MM.1S (cell line): ENCODE data around the gene ZNF581.

Source experiments
- DNase-seq: peaks from one replicate; pipeline ENCODE4 v3.0.0-alpha.2; 2015
- H2AFZ ChIP-seq: fragments of 300-600 bp; sonication (generic); 2 replicates; pipeline ENCODE4 v1.6.0; 2016; ENCODE audit warnings: antibody characterized with exemption, low read length
- H3F3A ChIP-seq: fragments of 300-600 bp; sonication (generic); 2 replicates; pipeline ENCODE4 v1.6.1; 2016; ENCODE audit warnings: mild to moderate bottlenecking, antibody characterized with exemption, low read length, moderate library complexity, mixed read lengths; ENCODE audit not compliant: insufficient read depth
- H3K27ac ChIP-seq: fragments of 300-600 bp; sonication (generic); 2 replicates; pipeline ENCODE4 v1.5.1; 2016; ENCODE audit warnings: mild to moderate bottlenecking, low read length
- H3K27me3 ChIP-seq: fragments of 300-600 bp; sonication (generic); replicated peaks from 2 replicates; pipeline ENCODE4 v1.6.0; 2016; ENCODE audit warnings: low read length; ENCODE audit not compliant: insufficient read depth
- H3K36me3 ChIP-seq: fragments of 300-600 bp; sonication (generic); replicated peaks from 2 replicates; pipeline ENCODE4 v1.6.1; 2016; ENCODE audit warnings: mild to moderate bottlenecking, low read length, mixed read lengths; ENCODE audit not compliant: insufficient read depth
- H3K4me1 ChIP-seq: fragments of 300-600 bp; sonication (generic); 2 replicates; pipeline ENCODE4 v1.6.1; 2016; ENCODE audit warnings: low read length, mixed read lengths
- H3K4me2 ChIP-seq: fragments of 300-600 bp; sonication (generic); 2 replicates; pipeline ENCODE4 v1.6.0; 2016; ENCODE audit warnings: low read depth, low read length
- H3K4me3 ChIP-seq: fragments of 300-600 bp; sonication (generic); 2 replicates; pipeline ENCODE4 v1.5.1; 2016; ENCODE audit warnings: low read length, mixed read lengths
- H3K79me2 ChIP-seq: fragments of 300-600 bp; sonication (generic); 2 replicates; pipeline ENCODE4 v1.6.1; 2016; ENCODE audit warnings: mixed run types, low read length, mixed read lengths
- H3K9ac ChIP-seq: fragments of 300-600 bp; sonication (generic); 2 replicates; pipeline ENCODE4 v1.6.1; 2016; ENCODE audit warnings: low read length, mixed read lengths
- H3K9me2 ChIP-seq: fragments of 300-600 bp; sonication (generic); replicated peaks from 2 replicates; pipeline ENCODE4 v1.6.1; 2016; ENCODE audit warnings: mild to moderate bottlenecking, low read length, mixed read lengths; ENCODE audit not compliant: insufficient read depth
- H3K9me3 ChIP-seq: fragments of 300-600 bp; sonication (generic); replicated peaks from 2 replicates; pipeline ENCODE4 v1.6.1; 2016; ENCODE audit warnings: mild to moderate bottlenecking, low read length, mixed read lengths; ENCODE audit not compliant: insufficient read depth
- H4K20me1 ChIP-seq: fragments of 300-600 bp; sonication (generic); 2 replicates; pipeline ENCODE4 v1.6.1; 2016; ENCODE audit warnings: mild to moderate bottlenecking, low read length, moderate library complexity, mixed read lengths; ENCODE audit not compliant: insufficient read depth
- CTCF ChIP-seq: fragments of 300-600 bp; sonication (generic); IDR thresholded peaks from 2 replicates; pipeline ENCODE4 v1.5.1; 2016; ENCODE audit warnings: antibody characterized with exemption, low read length, mixed read lengths
- EZH2 ChIP-seq: fragments of 300-600 bp; sonication (generic); optimal IDR thresholded peaks from 2 replicates; pipeline ENCODE3; 2017; ENCODE audit warnings: low read depth, mild to moderate bottlenecking, antibody characterized with exemption, low read length, mixed read lengths
- EZH2phosphoT487 ChIP-seq: fragments of 300-600 bp; sonication (generic); IDR thresholded peaks from 2 replicates; pipeline ENCODE4 v1.6.1; 2018; ENCODE audit warnings: antibody characterized with exemption, low read length

Gene ZNF581

GRCh38 chr19:55660991-55661390 is 17.5 kb downstream of the ZNF581 start:
- no peaks in the 10 kb centered on the region for H3K9me3 ChIP-seq
- H3K79me2 ChIP-seq = peaks cover 99% of the 10 kb centered on the region
- H3K27ac ChIP-seq = no peak overlapping the region
- TF ChIP-seq EZH2phosphoT487 = no peak
- no peak for TF ChIP-seq EZH2
- TF ChIP-seq CTCF = no peak
- H3K4me2 ChIP-seq = no peak overlapping the region
- H3K27me3 ChIP-seq = no peaks in the 10 kb centered on the region
- no peak for DNase-seq
- H3K4me1 ChIP-seq = peaks cover 20% of the 10 kb centered on the region; the same call in 1 of the 2 replicates
- no peaks in the 10 kb centered on the region for H3K9me2 ChIP-seq
- peaks cover 48% of the 10 kb centered on the region for H4K20me1 ChIP-seq
- H3K4me3 ChIP-seq = no peak overlapping the region
- H3K9ac ChIP-seq = no peak overlapping the region
- 0 out of 2 replicates have a peak, but pooled peaks cover 4% of the 10 kb centered on the region for H3F3A ChIP-seq
- H3K36me3 ChIP-seq = peaks cover 14% of the 10 kb centered on the region
- no peak overlapping the region for H2AFZ ChIP-seq

DNA sequence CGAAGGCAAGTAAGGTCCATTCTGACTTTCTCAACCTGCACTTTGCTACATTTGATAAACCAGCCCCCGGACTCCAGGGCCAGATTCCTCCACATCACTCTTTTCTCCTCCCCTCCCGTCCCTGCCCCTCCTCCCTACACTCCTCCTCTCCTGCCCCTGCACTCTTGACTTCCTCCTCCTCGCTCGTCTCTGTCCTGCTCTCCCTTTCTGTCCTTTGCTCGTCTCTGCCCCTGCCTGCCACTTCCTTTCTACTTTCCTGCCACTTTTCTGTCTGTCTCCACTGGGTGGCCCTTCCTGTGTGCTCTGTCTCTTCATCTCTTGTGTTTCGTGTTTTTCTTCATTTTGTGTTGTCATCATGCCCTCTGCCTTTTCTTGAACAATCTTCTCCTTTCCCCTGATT is 18.4 kb downstream of the ZNF581 start:
- DNase-seq = no peak
- no peak overlapping the region for H3K4me3 ChIP-seq
- no peaks in the 10 kb centered on the region for H3F3A ChIP-seq
- H3K27me3 ChIP-seq = no peaks in the 10 kb centered on the region
- H4K20me1 ChIP-seq = peaks cover 44% of the 10 kb centered on the region
- peaks cover 99% of the 10 kb centered on the region for H3K79me2 ChIP-seq
- H3K4me1 ChIP-seq = peaks cover 12% of the 10 kb centered on the region; the same call in 1 of the 2 replicates
- TF ChIP-seq EZH2 (no peak), EZH2phosphoT487 (no peak), CTCF (no peak)
- H3K4me2 ChIP-seq = no peak overlapping the region
- H3K36me3 ChIP-seq = peaks cover 14% of the 10 kb centered on the region
- no peak overlapping the region for H3K9ac ChIP-seq
- no peaks in the 10 kb centered on the region for H3K9me2 ChIP-seq
- H2AFZ ChIP-seq = no peak overlapping the region
- H3K9me3 ChIP-seq = no peaks in the 10 kb centered on the region
- no peak overlapping the region for H3K27ac ChIP-seq

- Histone ChIP-seq H3F3A (no peaks in the 10 kb centered on the region), H3K4me3 (no peak overlapping the region), H4K20me1 (peaks cover 34% of the 10 kb centered on the region), H3K4me2 (no peak overlapping the region), H3K27me3 (no peaks in the 10 kb centered on the region), H3K9me3 (no peaks in the 10 kb centered on the region), H3K27ac (no peak overlapping the region), H3K9me2 (no peaks in the 10 kb centered on the region), H3K79me2 (peaks cover 99% of the 10 kb centered on the region), H3K4me1 (no peaks in the 10 kb centered on the region), H3K9ac (no peak overlapping the region), H2AFZ (no peak overlapping the region), H3K36me3 (peaks cover 14% of the 10 kb centered on the region)
- no peak for DNase-seq
- no peak for TF ChIP-seq EZH2
- TF ChIP-seq EZH2phosphoT487 = no peak
- no peak for TF ChIP-seq CTCF
These were observed 20.5 kb downstream of the ZNF581 start for GRCh38 chr19:55663846-55664536.
